Esophagus mucosa (tissue), 1 donor: ENCODE results near the gene CREB3. TPM values are rescaled to one million over a fixed set of nuclear protein-coding genes. Genes with fewer than 3 reads are reported as not detected.

ENCODE experiments used
- ATAC-seq: fragments of 200-7000 bp; cut with Tn5 transposase; one replicate; pipeline ENCODE4 v1.9.1; 2020
- total RNA-seq: library from RNA; stranded (reverse); gene quantifications from one replicate; pipeline ENCODE4 v1.2.4, GENCODE V29; 2023
- donor health status: DM: yes; HTN: yes; CAD: no.

CREB3 gene
- total RNA-seq, 1 donor from 2014 or later, result 15.1 TPM

DNA sequence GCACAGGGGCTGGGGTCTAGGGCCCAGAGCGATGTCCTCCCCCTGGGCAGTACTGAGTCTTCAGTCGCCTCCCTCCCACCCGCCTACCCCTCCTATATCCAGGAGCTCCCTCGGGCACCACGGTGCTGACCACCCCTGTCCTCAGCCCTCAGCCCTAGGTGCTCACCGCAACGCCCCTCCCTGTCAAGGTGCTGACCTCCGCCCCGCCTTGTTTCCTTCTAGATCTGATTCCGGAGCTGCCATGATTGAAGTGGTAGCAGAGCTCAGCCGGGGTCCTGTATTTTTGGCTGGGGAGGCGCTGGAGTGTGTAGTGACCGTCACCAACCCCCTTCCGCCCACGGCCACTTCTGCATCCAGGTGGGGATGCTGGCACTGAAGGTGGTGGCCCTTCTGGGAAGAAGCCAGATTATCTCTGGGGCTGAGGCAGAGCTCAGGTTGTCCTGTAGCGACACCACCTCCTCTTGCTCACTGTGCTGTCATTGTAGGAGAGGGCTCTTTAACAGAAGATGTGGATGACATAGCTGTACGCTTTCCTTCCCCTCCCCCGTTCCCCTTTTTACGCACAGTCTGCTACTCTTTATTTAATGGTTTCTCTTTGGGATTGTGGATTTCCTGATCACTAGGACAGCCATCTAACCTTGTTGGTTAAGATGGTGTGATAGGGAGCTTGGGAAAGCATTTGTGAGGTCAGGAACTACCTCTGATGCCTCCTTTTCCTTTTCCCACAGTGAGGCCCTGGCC, 17.2 kb downstream of the CREB3 start:
- peak; percentile 39 for ATAC-seq

DNA sequence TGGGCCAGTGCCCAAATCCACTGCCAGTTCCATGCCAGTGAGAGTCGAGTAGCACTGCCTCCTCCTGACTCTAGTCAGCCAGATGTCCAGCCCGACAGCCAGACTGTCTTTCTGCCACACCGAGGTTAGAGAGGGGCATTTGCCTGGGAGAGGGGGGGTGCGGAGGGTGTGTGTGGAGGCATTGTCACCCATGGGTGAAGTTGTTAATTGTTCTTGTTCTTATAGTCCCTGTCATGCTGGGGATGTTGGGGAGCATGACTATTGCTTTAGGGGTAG, 17.7 kb downstream of the CREB3 start:
- no peak for ATAC-seq

DNA sequence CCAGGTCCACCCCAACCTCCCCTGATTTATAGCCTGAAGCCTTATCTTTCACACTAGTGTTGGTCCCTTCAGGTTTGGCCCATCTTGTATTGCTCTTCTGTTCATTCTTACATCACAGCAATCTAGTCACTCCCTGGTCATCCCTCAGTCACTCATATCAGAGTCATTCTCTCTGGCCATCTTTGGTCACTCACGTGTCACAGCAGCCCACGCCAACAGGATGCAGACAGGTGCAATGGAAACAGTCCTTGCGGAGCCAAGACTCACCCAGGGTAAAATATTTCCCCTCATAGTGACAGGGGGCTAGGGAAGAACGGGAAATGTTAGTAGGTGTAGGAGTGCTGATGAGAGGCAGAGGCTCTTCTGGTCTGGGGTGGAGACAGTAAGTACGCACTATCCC, 21.0 kb downstream of the CREB3 start:
- ATAC-seq, result no peak

GRCh38 chr9:35754264-35754663, 21.8 kb downstream of the CREB3 start, which contains the start of gene MSMP:
TSS of gene MSMP (minus strand) at chr9:35754276. CDS start at chr9:35754129, 147 bp downstream.
- ATAC-seq, result no peak

DNA sequence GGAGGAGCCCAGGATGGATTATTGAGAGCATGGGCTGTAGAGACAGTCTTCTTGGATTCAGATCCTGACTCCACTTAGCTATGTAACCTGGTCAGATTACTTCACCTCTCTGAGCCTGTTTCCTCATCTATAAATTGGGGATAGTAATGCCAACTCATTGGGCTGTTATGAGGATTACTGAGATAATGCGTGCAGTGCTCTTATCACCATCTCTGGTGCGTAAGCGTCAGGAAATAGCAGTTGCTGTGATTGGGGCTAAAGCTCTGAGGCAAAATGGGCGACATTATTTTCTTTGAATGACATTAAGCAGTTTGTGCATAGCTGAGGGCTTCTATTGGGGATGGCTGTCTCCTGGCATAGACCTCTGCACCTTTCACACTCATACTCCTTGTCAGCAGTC, 22.6 kb downstream of the CREB3 start:
- ATAC-seq, result no peak

GRCh38 chr9:35756275-35757225, 24.1 kb downstream of the CREB3 start:
- ATAC-seq, result peak; percentile 50

GRCh38 chr9:35757226-35757891, 24.9 kb downstream of the CREB3 start:
- peak; percentile 35 for ATAC-seq

DNA sequence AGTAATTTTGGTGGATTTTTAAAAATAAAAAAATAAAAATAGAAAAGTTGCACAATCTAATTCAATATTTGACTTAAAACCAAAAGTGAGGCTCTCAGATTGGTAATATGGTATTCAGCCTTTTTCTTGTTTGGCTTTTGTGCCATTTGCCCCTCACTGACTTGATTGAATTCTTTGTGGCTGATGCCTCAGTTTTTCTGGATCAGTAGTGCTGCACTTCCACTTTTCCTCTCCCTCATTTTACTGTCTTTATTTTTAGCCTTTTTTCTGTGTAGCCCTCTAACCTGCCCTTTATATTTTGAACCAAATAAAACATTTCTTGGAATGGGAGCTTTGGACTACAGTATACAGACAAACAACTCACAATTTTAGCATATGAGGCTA, 25.4 kb downstream of the CREB3 start:
- ATAC-seq, result no peak

GRCh38 chr9:35758475-35759050, 26.1 kb downstream of the CREB3 start:
- ATAC-seq, result no peak

DNA sequence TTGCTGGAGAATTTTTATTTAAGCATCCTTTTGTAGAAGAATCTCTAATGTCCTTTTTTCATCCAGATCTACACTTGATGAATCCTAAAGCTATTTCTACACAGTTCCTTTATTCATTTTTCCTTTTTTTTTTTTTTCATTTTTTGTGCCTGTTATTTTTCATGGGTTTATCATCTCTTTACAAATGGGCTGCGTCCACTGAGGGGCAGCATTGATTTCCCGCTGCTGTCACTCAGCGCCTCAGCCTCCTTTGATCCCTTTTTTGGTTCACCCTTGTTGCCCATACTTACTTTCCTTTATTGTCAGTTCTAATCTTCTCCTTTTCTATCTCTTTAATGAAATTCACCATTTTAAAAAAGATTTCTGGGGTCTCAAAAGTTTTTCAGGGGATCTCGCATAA, 27.3 kb downstream of the CREB3 start:
- no peak for ATAC-seq

DNA sequence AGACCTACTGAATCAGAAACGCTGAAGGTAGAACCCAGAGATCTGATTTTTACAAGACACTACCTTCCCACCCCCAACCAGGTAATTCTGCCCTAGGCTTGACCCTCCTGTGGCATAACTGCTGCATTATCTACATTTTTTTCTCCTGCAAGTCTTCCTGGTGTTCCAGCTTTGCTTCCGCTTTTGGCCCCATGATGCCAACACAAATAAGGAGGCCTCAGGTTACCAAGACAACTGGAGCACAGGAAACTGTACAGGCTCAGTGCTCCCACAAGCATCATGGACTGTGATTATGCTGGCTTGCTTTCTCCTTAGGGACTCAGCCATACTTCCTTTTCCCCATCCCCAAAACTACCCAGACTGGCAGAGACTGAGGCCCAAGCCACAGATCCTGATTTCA, 28.2 kb downstream of the CREB3 start:
- no peak for ATAC-seq

- ATAC-seq, result peak; percentile 95
Measured at GRCh38 chr9:35763181-35763580, 30.7 kb downstream of the CREB3 start.

DNA sequence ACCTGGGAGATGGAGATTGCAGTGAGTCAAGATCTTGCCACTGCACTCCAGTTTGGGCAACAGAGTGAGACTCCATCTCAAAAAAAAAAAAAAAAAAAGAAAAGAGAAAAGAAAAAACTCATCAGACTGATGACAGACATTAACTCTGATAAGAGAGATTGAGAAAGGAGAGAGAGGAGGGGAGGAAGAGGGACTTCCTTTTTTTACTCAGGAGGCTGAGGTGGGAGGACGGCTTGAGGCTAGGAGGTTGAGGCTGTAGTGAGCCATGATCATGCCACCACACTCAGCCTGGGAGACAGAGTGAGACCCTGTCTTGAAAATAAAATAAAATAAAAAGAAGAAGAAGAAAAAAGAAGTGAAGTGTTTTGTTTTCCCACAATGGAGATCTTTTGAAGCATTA, 31.3 kb downstream of the CREB3 start:
- ATAC-seq, result no peak

GRCh38 chr9:35766997-35767396, 34.5 kb downstream of the CREB3 start:
- no peak for ATAC-seq

GRCh38 chr9:35767458-35767857, 35.0 kb downstream of the CREB3 start:
- no peak for ATAC-seq

DNA sequence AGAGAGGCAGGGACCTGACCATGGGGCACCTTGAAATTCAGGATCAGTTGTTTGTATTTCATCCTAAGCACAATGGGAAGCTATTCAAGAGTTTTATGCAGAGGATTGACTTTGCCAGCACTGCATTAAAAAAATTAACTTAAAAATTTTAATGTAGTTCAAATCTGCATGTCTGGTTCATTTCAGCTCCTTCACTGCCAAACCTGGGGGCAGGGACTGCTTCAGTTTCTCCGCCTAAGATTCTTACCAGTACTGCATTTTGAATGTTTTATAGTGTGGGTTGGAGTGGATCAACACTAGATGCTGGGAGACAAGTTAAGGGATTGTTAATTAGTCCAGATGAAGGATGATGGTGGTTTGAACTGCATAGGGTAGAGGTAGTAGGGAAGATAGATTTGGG, 37.3 kb downstream of the CREB3 start:
- no peak for ATAC-seq

DNA sequence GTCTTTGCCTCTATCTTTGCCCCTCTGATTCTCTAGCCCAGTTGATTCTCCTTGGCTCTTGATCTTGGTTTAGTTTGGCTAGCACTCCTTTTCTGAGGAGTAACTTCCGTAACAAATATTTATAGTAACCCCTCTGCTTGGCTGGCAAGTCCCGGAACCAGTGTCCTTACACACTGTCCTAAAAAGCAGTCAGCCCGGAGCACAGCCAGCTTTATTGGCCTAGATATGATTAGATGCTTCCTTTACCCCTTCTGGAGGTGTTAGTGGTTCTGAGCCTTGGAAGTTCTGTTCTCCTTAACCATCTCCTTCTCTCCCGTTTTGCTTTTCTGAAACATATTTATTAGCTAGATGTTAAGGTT, 38.6 kb downstream of the CREB3 start:
- no peak for ATAC-seq

DNA sequence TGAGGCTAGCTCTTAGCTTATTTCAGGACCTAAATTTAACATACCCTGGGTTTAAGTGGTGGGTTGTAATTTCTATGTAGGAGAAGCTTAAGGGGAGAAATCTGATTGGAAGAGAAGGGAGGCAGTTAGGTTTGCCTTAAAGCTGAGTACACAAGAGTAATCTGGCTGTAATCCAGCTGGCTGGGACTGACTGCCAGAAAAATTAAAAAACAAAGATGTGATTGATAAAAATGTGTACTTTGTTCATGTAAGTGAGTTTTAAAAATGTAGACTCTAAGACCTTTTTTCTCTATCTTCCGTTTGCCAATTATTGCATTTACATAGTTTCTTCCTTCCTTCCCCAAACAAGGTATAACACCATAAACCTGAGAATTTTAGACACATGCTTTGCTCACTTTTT, 39.1 kb downstream of the CREB3 start:
- no peak for ATAC-seq

DNA sequence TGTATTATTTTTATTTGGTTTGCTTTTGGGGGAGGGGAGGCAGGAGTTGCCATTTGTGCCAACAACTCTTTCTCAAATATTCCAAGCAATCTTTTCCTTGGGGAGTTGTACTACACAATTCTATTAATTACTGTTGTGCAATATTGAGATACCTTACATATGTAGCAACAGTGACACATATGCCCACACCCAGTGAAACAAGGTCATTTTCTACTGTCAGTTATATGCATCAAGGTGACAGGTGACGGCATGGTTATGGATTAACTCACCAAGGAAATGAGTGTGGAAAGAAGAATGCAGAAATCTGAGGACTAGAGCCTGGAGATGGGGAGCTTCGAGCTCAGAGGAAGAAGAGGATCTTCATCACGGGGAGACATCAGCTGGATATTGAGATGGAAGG, 39.5 kb downstream of the CREB3 start:
- peak; percentile 95 for ATAC-seq

- no peak for ATAC-seq
Measured at GRCh38 chr9:35774907-35775635, 42.6 kb downstream of the CREB3 start.

GRCh38 chr9:35776018-35776417, 43.6 kb downstream of the CREB3 start:
- no peak for ATAC-seq

GRCh38 chr9:35778496-35778895, 46.0 kb downstream of the CREB3 start:
- ATAC-seq, result no peak

GRCh38 chr9:35781066-35781465, 48.6 kb downstream of the CREB3 start:
- ATAC-seq, result no peak
